Inferior parietal cortex (tissue), 1 donor: Measurements from ENCODE around the gene LHX6.
A peak's percentile ranks its signal among the peaks of the same experiment; 100 is the strongest.

Experiments used
- DNase-seq: peaks from one replicate; pipeline ENCODE4 v3.0.0-alpha.2; 2016; ENCODE audit errors: extremely low spot score

LHX6 gene

GRCh38 chr9:122216138-122216797, 12.5 kb downstream of the LHX6 start:
- DNase-seq, result no peak

- DNase-seq, result no peak
Measured at GRCh38 chr9:122215663-122216062, 13.1 kb downstream of the LHX6 start.

- DNase-seq, result no peak
Measured at GRCh38 chr9:122214507-122214906, 14.2 kb downstream of the LHX6 start.

- DNase-seq, result peak; percentile 22
Measured at GRCh38 chr9:122213589-122214413, 15.0 kb downstream of the LHX6 start.

- DNase-seq, result no peak
Measured at GRCh38 chr9:122213102-122213588, 15.6 kb downstream of the LHX6 start.

GRCh38 chr9:122212473-122213004, 16.2 kb downstream of the LHX6 start:
- DNase-seq, result no peak

- no peak for DNase-seq
Measured at GRCh38 chr9:122209451-122209850, 19.3 kb downstream of the LHX6 start.

GRCh38 chr9:122207096-122207495, 21.7 kb downstream of the LHX6 start:
- DNase-seq, result no peak

GRCh38 chr9:122206118-122207046, 22.4 kb downstream of the LHX6 start:
- DNase-seq, result no peak

- no peak for DNase-seq
Measured at GRCh38 chr9:122205176-122205575, 23.6 kb downstream of the LHX6 start.

- DNase-seq, result no peak
Measured at GRCh38 chr9:122204491-122204890, 24.3 kb downstream of the LHX6 start.

GRCh38 chr9:122204055-122204454, 24.7 kb downstream of the LHX6 start:
- no peak for DNase-seq

GRCh38 chr9:122202111-122202510, 26.6 kb downstream of the LHX6 start:
- DNase-seq, result no peak

GRCh38 chr9:122201641-122202040, 27.1 kb downstream of the LHX6 start:
- DNase-seq, result no peak

GRCh38 chr9:122200960-122201595, 27.7 kb downstream of the LHX6 start:
- no peak for DNase-seq

- no peak for DNase-seq
Measured at GRCh38 chr9:122197882-122198281, 30.9 kb downstream of the LHX6 start.

GRCh38 chr9:122197426-122197825, 31.3 kb downstream of the LHX6 start:
- DNase-seq, result no peak

- no peak for DNase-seq
Measured at GRCh38 chr9:122195875-122196274, 32.9 kb downstream of the LHX6 start.

GRCh38 chr9:122193651-122194050, 35.1 kb downstream of the LHX6 start:
- no peak for DNase-seq

GRCh38 chr9:122192914-122193525, 35.7 kb downstream of the LHX6 start:
- no peak for DNase-seq
